ENCODE measurements around the gene THAP6. TPM values are rescaled to one million over a fixed set of nuclear protein-coding genes. Genes with fewer than 3 reads are reported as not detected.

The THAP6 gene
- total RNA-seq, 1 experiment from 2014 or later = 11.7 TPM

DNA sequence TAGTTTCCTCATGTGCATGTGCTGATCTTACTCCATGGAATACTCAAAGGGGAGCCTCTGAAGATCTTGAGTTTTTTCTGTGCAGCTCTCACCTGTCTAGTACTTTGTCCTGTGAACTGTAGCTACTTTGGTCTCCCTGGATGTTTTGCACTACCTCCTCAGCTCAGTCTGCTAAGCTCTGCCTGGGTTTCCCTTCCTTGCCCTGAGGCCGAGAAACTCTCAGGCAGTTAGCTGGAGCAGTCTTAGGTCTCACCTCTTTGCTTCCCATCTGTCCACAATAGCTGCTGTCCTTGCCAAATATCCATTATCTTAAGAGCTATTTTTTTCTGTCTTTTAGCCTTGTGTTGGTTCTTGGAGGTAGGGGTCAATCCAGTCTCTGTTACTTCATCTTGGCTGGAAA lies 11.6 kb downstream of the THAP6 start:
- no peak overlapping the region for H3K4ac ChIP-seq (ENCODE audit: low read depth, low read length)
- no peaks in the 10 kb centered on the region for H3K27me3 Mint-ChIP-seq (ENCODE audit: low read depth)
- no peak overlapping the region for H3K4me3 Mint-ChIP-seq
- no peak overlapping the region for H3K4me2 ChIP-seq (ENCODE audit: insufficient read depth, insufficient read length, low read length)
- H2AK5ac ChIP-seq (ENCODE audit: insufficient read length, low read length) = no peak overlapping the region
- no peak overlapping the region for H3K9ac ChIP-seq (ENCODE audit: extremely low read depth, insufficient read length, low read length)
- H3K4me1 Mint-ChIP-seq = no peaks in the 10 kb centered on the region
- H4K91ac ChIP-seq (ENCODE audit: insufficient read length, low read depth, low read length) = no peak overlapping the region
- no peak overlapping the region for H2BK120ac ChIP-seq (ENCODE audit: low read depth, low read length, poor library complexity, severe bottlenecking)
- no peak overlapping the region for H2BK5ac ChIP-seq (ENCODE audit: insufficient read length, low read length)
- no peak for DNase-seq
- no CpG with 5 or more reads among the region's 1 CpG for WGBS (ENCODE audit: extremely low coverage, insufficient read length, low lambda C conversion rate)
- peaks cover 20 to 67% (median 56%) of the 10 kb centered on the region in 3 experiments for H3K36me3 Mint-ChIP-seq (ENCODE audit: insufficient read depth in 1 of 3, low read depth in 3 of 3)
- no peak overlapping the region for H2BK20ac ChIP-seq (ENCODE audit: low read depth, low read length, poor library complexity, severe bottlenecking)
- H2AFZ ChIP-seq (ENCODE audit: low read length) = no peak overlapping the region
- no peak overlapping the region for H3K27ac Mint-ChIP-seq
- H3K14ac ChIP-seq (ENCODE audit: insufficient read depth, low read length) = no peak overlapping the region
- H4K5ac ChIP-seq (ENCODE audit: insufficient read length, low read depth, low read length) = no peak overlapping the region
- H2BK15ac ChIP-seq (ENCODE audit: low read depth, low read length) = no peak overlapping the region
- H4K8ac ChIP-seq (replicated peaks; ENCODE audit: insufficient read length, low read depth, low read length) = no peak overlapping the region
- H3K9me3 Mint-ChIP-seq = no peaks in the 10 kb centered on the region
- no peaks in the 10 kb centered on the region for H3K23me2 ChIP-seq (ENCODE audit: insufficient read length, low read depth, low read length, poor library complexity, severe bottlenecking)
- no peak overlapping the region for H3K23ac ChIP-seq (ENCODE audit: insufficient read length, low read depth, low read length)
- H4K20me1 ChIP-seq (ENCODE audit: control insufficient read depth, insufficient read depth, insufficient read length) = no peaks in the 10 kb centered on the region
- no peak overlapping the region for H3K56ac ChIP-seq (ENCODE audit: insufficient read length, low read depth, low read length)
- no peak overlapping the region for H2BK12ac ChIP-seq (ENCODE audit: insufficient read length, low read depth, low read length)
- no peak overlapping the region for H3T11ph ChIP-seq (ENCODE audit: low read length)
- no peaks in the 10 kb centered on the region for H3K4me1 ChIP-seq (ENCODE audit: insufficient read depth, low read length)
- H3K9me3 ChIP-seq (ENCODE audit: control insufficient read depth, low read depth, low read length) = no peaks in the 10 kb centered on the region
- TF ChIP-seq, protein P1, sequence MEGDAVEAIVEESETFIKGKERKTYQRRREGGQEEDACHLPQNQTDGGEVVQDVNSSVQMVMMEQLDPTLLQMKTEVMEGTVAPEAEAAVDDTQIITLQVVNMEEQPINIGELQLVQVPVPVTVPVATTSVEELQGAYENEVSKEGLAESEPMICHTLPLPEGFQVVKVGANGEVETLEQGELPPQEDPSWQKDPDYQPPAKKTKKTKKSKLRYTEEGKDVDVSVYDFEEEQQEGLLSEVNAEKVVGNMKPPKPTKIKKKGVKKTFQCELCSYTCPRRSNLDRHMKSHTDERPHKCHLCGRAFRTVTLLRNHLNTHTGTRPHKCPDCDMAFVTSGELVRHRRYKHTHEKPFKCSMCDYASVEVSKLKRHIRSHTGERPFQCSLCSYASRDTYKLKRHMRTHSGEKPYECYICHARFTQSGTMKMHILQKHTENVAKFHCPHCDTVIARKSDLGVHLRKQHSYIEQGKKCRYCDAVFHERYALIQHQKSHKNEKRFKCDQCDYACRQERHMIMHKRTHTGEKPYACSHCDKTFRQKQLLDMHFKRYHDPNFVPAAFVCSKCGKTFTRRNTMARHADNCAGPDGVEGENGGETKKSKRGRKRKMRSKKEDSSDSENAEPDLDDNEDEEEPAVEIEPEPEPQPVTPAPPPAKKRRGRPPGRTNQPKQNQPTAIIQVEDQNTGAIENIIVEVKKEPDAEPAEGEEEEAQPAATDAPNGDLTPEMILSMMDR (conservative IDR thresholded peaks at IDR 0.05) = no peak
- no peaks in the 10 kb centered on the region for H3K27me3 ChIP-seq (ENCODE audit: insufficient read depth, low read length)
- no peak overlapping the region for H3K27ac ChIP-seq (ENCODE audit: insufficient read length, low read depth, low read length)
- no peaks in the 10 kb centered on the region for H3K79me2 ChIP-seq (ENCODE audit: insufficient read depth, low read length)
- no peak overlapping the region for H3K18ac ChIP-seq (ENCODE audit: insufficient read length, low read depth, low read length)
- peaks cover 3% of the 10 kb centered on the region for H3K79me1 ChIP-seq (ENCODE audit: insufficient read depth, low read depth, low read length, poor library complexity, severe bottlenecking)
